Kidney (tissue), 14 donors: ENCODE data around the gene CTIF. TPM values are rescaled to one million over a fixed set of nuclear protein-coding genes. Genes with fewer than 3 reads are reported as not detected.

Source experiments
- DNase-seq, 5 donors: peaks; one replicate each; pipeline ENCODE4 v3.0.0-alpha.2; 2013 to 2020
- FAIRE-seq: peaks from 2 replicates; lab custom pipeline; 2012; peaks lifted over from hg19 to GRCh38; lab: Jason Lieb, UNC
- H3K27ac ChIP-seq, 2 donors: one replicate each; pipeline ENCODE4 v1.7.0; 2013; ENCODE audit warnings: low read depth in 2 of 2, low read length in 2 of 2, inconsistent platforms in 1 of 2
- H3K27me3 ChIP-seq: one replicate; pipeline ENCODE4 v1.7.1; 2013; ENCODE audit warnings: low read length, inconsistent platforms; ENCODE audit not compliant: control insufficient read depth, insufficient read depth
- H3K36me3 ChIP-seq, 3 donors: one replicate each; pipeline versions ENCODE4 v1.7.0 to v1.7.1; 2013; ENCODE audit warnings: low read length in 3 of 3, control low read depth in 1 of 3, inconsistent platforms in 1 of 3; ENCODE audit not compliant: insufficient read depth in 3 of 3, control insufficient read depth in 2 of 3
- H3K4me1 ChIP-seq, 3 donors: one replicate each; pipeline versions ENCODE4 v1.7.0 to v1.7.1; 2013; ENCODE audit warnings: low read length in 3 of 3, inconsistent platforms in 1 of 3, low read depth in 1 of 3; ENCODE audit not compliant: control insufficient read depth in 2 of 3, insufficient read depth in 2 of 3
- H3K4me3 ChIP-seq, 3 donors: one replicate each; pipeline versions ENCODE4 v1.7.0 to v1.8.1; 2013; ENCODE audit warnings: low read length in 3 of 3, control low read depth in 1 of 3, inconsistent platforms in 1 of 3
- H3K9ac ChIP-seq, 3 donors: one replicate each; pipeline versions ENCODE4 v1.7.0 to v1.7.1; 2013; ENCODE audit warnings: low read length in 3 of 3, control low read depth in 1 of 3, inconsistent platforms in 1 of 3
- H3K9me3 ChIP-seq, 3 donors: one replicate each; pipeline versions ENCODE4 v1.7.0 to v1.7.1; 2013; ENCODE audit warnings: low read length in 3 of 3, control low read depth in 1 of 3, inconsistent platforms in 1 of 3; ENCODE audit not compliant: control insufficient read depth in 2 of 3, insufficient read depth in 1 of 3
- CTCF ChIP-seq: IDR thresholded peaks from 3 replicates; pipeline ENCODE4 v1.5.1; 2012; ENCODE audit warnings: mild to moderate bottlenecking, moderate library complexity, borderline replicate concordance; ENCODE audit not compliant: insufficient read depth; ENCODE audit errors: extremely low read depth
- intact Hi-C: fragments of 100-400 bp; cut with DNase I; formaldehyde crosslinking; loops from one replicate; pipeline ENCODE4 v1.11.1; 2022
- polyA plus RNA-seq: library from polyadenylated mRNA; stranded (reverse); fragments of 350-450 nt; fragmentation: Illumina TruSeq; extraction: RNeasy Lipid Tissue Mini Kit (QIAGEN cat#74804); gene quantifications from one replicate; pipeline ENCODE4 v1.2.3, GENCODE V29; 2014; ENCODE audit warnings: low read depth, low replicate concordance; ENCODE audit not compliant: insufficient read depth
- total RNA-seq: library from RNA; stranded (reverse); fragmentation: NEBNext Ultra II Directional; extraction: Animal tissue kit (Norgen Biotek cat#: 25700); gene quantifications from one replicate; pipeline ENCODE4 v1.2.1, GENCODE V29; 2021
- donor health status: control.
- donor health status: control.
- donor health status: control.
- donor health status: control.
- donor health status: control.
- donor health status: DM: yes; HTN: yes; CAD: no.
- donor health status: Normal renal cell carcinoma (clear cell type).

The CTIF gene
- total and polyA plus RNA-seq, 2 donors from 2014 or later: 37.3 to 41.9 TPM

- DNase-seq: no peak
- H3K27ac ChIP-seq: no peak overlapping the region
- H3K9ac ChIP-seq: no peak overlapping the region
- no peaks in the 10 kb centered on the region for H3K9me3 ChIP-seq
- intact Hi-C loops: no loop called here
- no peak for TF ChIP-seq CTCF
- no peaks in the 10 kb centered on the region for H3K27me3 ChIP-seq
- H3K4me1 ChIP-seq: peaks cover 2 to 19% (median 7%) of the 10 kb centered on the region in 3 donors
- H3K36me3 ChIP-seq: no peaks in the 10 kb centered on the region
- H3K4me3 ChIP-seq: no peak overlapping the region
- no peak for FAIRE-seq
Measured at GRCh38 chr18:48678237-48679115, 139.6 kb downstream of the CTIF start.

- peaks cover 2 to 15% (median 7%) of the 10 kb centered on the region in 3 donors for H3K4me1 ChIP-seq
- no peaks in the 10 kb centered on the region for H3K36me3 ChIP-seq
- H3K9me3 ChIP-seq: no peaks in the 10 kb centered on the region
- H3K27me3 ChIP-seq: no peaks in the 10 kb centered on the region
- FAIRE-seq (no peak), DNase-seq (no peak)
- H3K4me3 ChIP-seq: no peak overlapping the region
- no peak for TF ChIP-seq CTCF
- intact Hi-C loops: no loop called here
- no peak overlapping the region for H3K9ac ChIP-seq
- no peak overlapping the region for H3K27ac ChIP-seq
Measured at GRCh38 chr18:48679236-48679635, 140.4 kb downstream of the CTIF start.

- H3K9ac ChIP-seq: no peak overlapping the region
- peaks cover 2 to 10% (median 7%) of the 10 kb centered on the region in 3 donors for H3K4me1 ChIP-seq
- H3K4me3 ChIP-seq: no peak overlapping the region
- intact Hi-C loops: no loop called here
- peak overlapping the region; percentile 40 to 47 for H3K27ac ChIP-seq
- no peak for TF ChIP-seq CTCF
- H3K36me3 ChIP-seq: no peaks in the 10 kb centered on the region
- peak in 4 of 5 donors; percentile 59 to 88 (median 67) for DNase-seq
- FAIRE-seq: no peak
- H3K27me3 ChIP-seq: no peaks in the 10 kb centered on the region
- no peaks in the 10 kb centered on the region for H3K9me3 ChIP-seq
Measured at GRCh38 chr18:48680339-48681250, 141.8 kb downstream of the CTIF start.
